Measurements from ENCODE around the gene PI3. TPM values are rescaled to one million over a fixed set of nuclear protein-coding genes. Genes with fewer than 3 reads are reported as not detected.

PI3 gene
- 11.0 and 25.5 TPM in 2 replicates for total RNA-seq

GRCh38 chr20:45174434-45175364 lies at the start of gene PI3:
Gene PI3, plus strand, starts transcription at chr20:45174902. Its CDS starts 21 bp downstream, at chr20:45174923.

GRCh38 chr20:45206725-45207124 lies 32.0 kb downstream of the PI3 start, which contains the start of gene SEMG1:
Gene SEMG1, plus strand, starts transcription at chr20:45207033. Its CDS starts 21 bp downstream, at chr20:45207054.

GRCh38 chr20:45221076-45221475 lies 46.4 kb downstream of the PI3 start, which contains the start of gene SEMG2:
Gene SEMG2, plus strand, starts transcription at chr20:45221373. Its CDS starts 17 bp downstream, at chr20:45221390.

Other genes starting within 250 kb of the PI3 start
- 53.4 and 54.5 TPM in 2 replicates for gene TOMM34, start 214.5 kb upstream of the PI3 start, total RNA-seq
- gene STK4, start 208.4 kb upstream of the PI3 start, total RNA-seq: 15.6 and 19.4 TPM in 2 replicates
- 0.91 and 1.7 TPM in 2 replicates for gene KCNS1, start 73.8 kb upstream of the PI3 start, total RNA-seq
- 0.23 and 1.6 TPM in 2 replicates for gene WFDC5, start 59.7 kb upstream of the PI3 start, total RNA-seq
- gene WFDC12, start 50.4 kb upstream of the PI3 start, total RNA-seq: 0.70 TPM in 1 of 2 replicates, not detected in the other
- gene SEMG1, start 32.1 kb downstream of the PI3 start, total RNA-seq: not detected in 2 replicates
- gene SEMG2, start 46.5 kb downstream of the PI3 start, total RNA-seq: not detected in 2 replicates
- gene SLPI, start 79.7 kb downstream of the PI3 start, total RNA-seq: 13.8 and 27.3 TPM in 2 replicates
- not detected in 2 replicates for gene RBPJL, start 131.9 kb downstream of the PI3 start, total RNA-seq
- gene MATN4, start 133.4 kb downstream of the PI3 start, total RNA-seq: not detected in 2 replicates
- gene SDC4, start 173.5 kb downstream of the PI3 start, total RNA-seq: 162 and 261 TPM in 2 replicates
- 18.9 and 20.5 TPM in 2 replicates for gene SYS1, start 188.3 kb downstream of the PI3 start, total RNA-seq
- not detected in 2 replicates for gene TP53TG5, start 203.4 kb downstream of the PI3 start, total RNA-seq
- 35.7 and 41.2 TPM in 2 replicates for gene DBNDD2, start 233.4 kb downstream of the PI3 start, total RNA-seq
- gene PIGT, start 241.2 kb downstream of the PI3 start, total RNA-seq: 55.9 and 68.6 TPM in 2 replicates